Thyroid gland (tissue), 4 donors: Measurements from ENCODE around the gene AMMECR1.

ENCODE experiments used
- CTCF ChIP-seq, 6 experiments: fragments of 200-600 bp in 3 of 6; fragments of 450-650 bp in 3 of 6; sonication (generic) in 3 of 6; IDR thresholded peaks; one replicate each; pipeline ENCODE4 v1.5.1; 2016 to 2019; ENCODE audit warnings: antibody characterized with exemption in 6 of 6, mild to moderate bottlenecking in 2 of 6, inconsistent platforms in 1 of 6, moderate library complexity in 1 of 6
- POLR2A ChIP-seq, 2 donors: fragments of 450-650 bp; IDR thresholded peaks; one replicate each; pipeline ENCODE4 v1.6.1; 2017; ENCODE audit warnings: antibody characterized with exemption in 2 of 2, mild to moderate bottlenecking in 2 of 2, moderate library complexity in 1 of 2

GRCh38 chrX:110159235-110159634 lies 158.7 kb downstream of the AMMECR1 start:
- no peak for TF ChIP-seq CTCF (IDR thresholded peaks at IDR 0.05)
- TF ChIP-seq POLR2A (IDR thresholded peaks at IDR 0.05) = no peak
